Suppressor macrophage treated with lipopolysaccharide for 4 hours (primary cell): Measurements from ENCODE around the gene ITFG1.
A peak's percentile ranks its signal among the peaks of the same experiment; 100 is the strongest.
"Not testable (repeated sequence)": the region's sequence is repeated elsewhere in the genome, so short reads cannot be mapped to it uniquely, and the experiment has no call there.

ENCODE experiments used
- DNase-seq: peaks from one replicate; pipeline ENCODE4 v3.0.0-alpha.2; 2020

ITFG1 gene

GRCh38 chr16:47473004-47473403 is 12.1 kb upstream of the ITFG1 start:
- DNase-seq: not testable (repeated sequence)

- DNase-seq: no peak
These were observed 9.9 kb upstream of the ITFG1 start for GRCh38 chr16:47470810-47471209.

GRCh38 chr16:47470211-47470610 is 9.3 kb upstream of the ITFG1 start:
- DNase-seq: no peak

GRCh38 chr16:47469227-47469626 is 8.4 kb upstream of the ITFG1 start:
- no peak for DNase-seq

GRCh38 chr16:47468070-47468689 is 7.3 kb upstream of the ITFG1 start:
- not testable (repeated sequence) for DNase-seq

GRCh38 chr16:47467501-47467900 is 6.6 kb upstream of the ITFG1 start:
- DNase-seq: no peak

GRCh38 chr16:47465919-47466630 is 5.2 kb upstream of the ITFG1 start:
- DNase-seq: no peak

GRCh38 chr16:47463771-47464624 is 3.1 kb upstream of the ITFG1 start:
- no peak for DNase-seq

- peak; percentile 65 for DNase-seq
These were observed 869 bp upstream of the ITFG1 start for GRCh38 chr16:47461598-47462266.

GRCh38 chr16:47460359-47460710 is 528 bp downstream of the ITFG1 start:
- DNase-seq: no peak

- DNase-seq: no peak
These were observed 1.3 kb downstream of the ITFG1 start for GRCh38 chr16:47459603-47460002.

GRCh38 chr16:47458331-47458730 is 2.5 kb downstream of the ITFG1 start:
- DNase-seq: no peak

- no peak for DNase-seq
These were observed 11.1 kb downstream of the ITFG1 start for GRCh38 chr16:47449788-47450187.

- no peak for DNase-seq
These were observed 11.9 kb downstream of the ITFG1 start for GRCh38 chr16:47448830-47449575.

- DNase-seq: no peak
These were observed 14.4 kb downstream of the ITFG1 start for GRCh38 chr16:47446431-47446830.

- not testable (repeated sequence) for DNase-seq
These were observed 18.0 kb downstream of the ITFG1 start for GRCh38 chr16:47442884-47443283.

- DNase-seq: not testable (repeated sequence)
These were observed 20.8 kb downstream of the ITFG1 start for GRCh38 chr16:47440066-47440465.

GRCh38 chr16:47434274-47434673 is 26.6 kb downstream of the ITFG1 start:
- DNase-seq: not testable (repeated sequence)

- DNase-seq: peak; percentile 5
These were observed 28.9 kb downstream of the ITFG1 start for GRCh38 chr16:47431960-47432359.

- no peak for DNase-seq
These were observed 34.1 kb downstream of the ITFG1 start for GRCh38 chr16:47426806-47427205.

- DNase-seq: no peak
These were observed 36.0 kb downstream of the ITFG1 start for GRCh38 chr16:47424846-47425245.

GRCh38 chr16:47416869-47417268 is 44.0 kb downstream of the ITFG1 start:
- DNase-seq: no peak

GRCh38 chr16:47413041-47413440 is 47.8 kb downstream of the ITFG1 start:
- no peak for DNase-seq
